Stomach (tissue), 4 donors: ENCODE data around the gene CHPT1.

ENCODE experiments used
- CTCF ChIP-seq, 7 experiments: fragments of 450-650 bp in 4 of 7; fragments of 200-600 bp in 3 of 7; sonication (generic) in 3 of 7; IDR thresholded peaks; one replicate each; pipeline ENCODE4 v1.5.1; 2016 to 2019; ENCODE audit warnings: antibody characterized with exemption in 7 of 7, control low read depth in 2 of 7, mild to moderate bottlenecking in 1 of 7
- POLR2A ChIP-seq, 4 donors: fragments of 450-650 bp; IDR thresholded peaks; one replicate each; pipeline ENCODE4 v1.6.1; 2016; ENCODE audit warnings: antibody characterized with exemption in 4 of 4, control low read depth in 2 of 4, mild to moderate bottlenecking in 1 of 4, moderate library complexity in 1 of 4

DNA sequence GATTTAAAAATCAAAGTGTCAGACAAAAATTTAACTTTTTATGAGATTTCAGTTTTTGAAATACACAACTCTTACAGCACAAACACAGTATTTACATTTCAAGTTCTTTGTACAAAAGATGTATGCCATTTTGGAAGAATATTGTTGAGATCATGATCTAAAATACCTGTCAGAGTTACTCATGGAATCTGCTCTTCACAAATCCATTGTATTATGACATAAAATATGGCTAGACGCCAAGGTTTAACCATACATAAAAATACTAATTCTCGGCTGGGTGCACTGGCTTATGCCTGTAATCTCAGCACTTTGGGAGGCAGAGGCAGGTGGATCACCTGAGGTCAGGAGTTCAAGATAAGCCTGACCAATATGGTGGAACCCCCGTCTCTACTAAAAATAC lies 48.0 kb downstream of the CHPT1 start:
- TF ChIP-seq CTCF (IDR thresholded peaks at IDR 0.05) (no peak), POLR2A (IDR thresholded peaks at IDR 0.05) (no peak)
